NCI-H460 (cell line): ENCODE data around the gene ZNF8. TPM values are rescaled to one million over a fixed set of nuclear protein-coding genes. Genes with fewer than 3 reads are reported as not detected.
"Not testable (repeated sequence)": the region's sequence is repeated elsewhere in the genome, so short reads cannot be mapped to it uniquely, and the experiment has no call there.

ENCODE experiments used
- DNase-seq: peaks from one replicate; pipeline ENCODE4 v3.0.0-alpha.2; 2016; ENCODE audit warnings: low read depth; ENCODE audit errors: extremely low read depth
- polyA plus RNA-seq: library from polyadenylated mRNA; depleted of rRNA; stranded (reverse); fragments of >200 nt; gene quantifications from 2 replicates; pipeline ENCODE4 v1.2.3, GENCODE V29; 2014; cell fraction: nucleus; rRNA removed
- total RNA-seq: library from RNA; depleted of rRNA; stranded (reverse); fragments of >200 nt; shearing (Covaris generic); gene quantifications from 2 replicates; pipeline ENCODE4 v1.2.3, GENCODE V29; 2014; rRNA removed

Gene ZNF8
- 5.3 and 6.7 TPM in 2 replicates for total RNA-seq
- polyA plus RNA-seq: 5.3 and 7.6 TPM in 2 replicates

DNA sequence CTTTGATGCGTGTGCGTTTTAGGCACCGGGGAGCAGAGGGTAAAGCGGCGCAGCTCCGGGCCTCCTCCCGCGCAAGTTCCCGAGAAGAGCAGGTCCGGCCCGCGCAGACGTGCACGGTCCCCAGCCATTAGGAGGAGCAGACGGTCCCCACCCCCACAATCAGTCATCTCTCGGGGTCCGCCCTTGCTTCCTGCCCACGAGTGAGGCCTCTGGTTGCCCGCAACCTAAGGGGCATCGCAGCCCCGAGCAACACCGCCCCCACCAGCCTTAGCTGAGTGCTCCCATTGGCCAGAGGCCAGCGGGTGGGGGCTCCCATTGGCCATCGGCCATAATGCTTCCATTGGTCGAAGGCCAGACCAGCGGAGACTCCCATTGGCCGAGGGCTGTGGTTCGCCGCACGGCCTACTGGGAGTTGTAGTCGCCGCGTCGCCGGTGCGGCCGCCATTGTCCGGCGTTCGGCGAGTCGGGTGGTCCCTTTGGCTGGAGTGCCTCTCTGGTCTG is at the start of gene ZNF8:
TSS of gene ZNF8 (plus strand) at position 415 of the 501 bp plus-strand sequence. CDS start 127 bp downstream, outside the sequence.
- DNase-seq: peak; percentile 95

DNA sequence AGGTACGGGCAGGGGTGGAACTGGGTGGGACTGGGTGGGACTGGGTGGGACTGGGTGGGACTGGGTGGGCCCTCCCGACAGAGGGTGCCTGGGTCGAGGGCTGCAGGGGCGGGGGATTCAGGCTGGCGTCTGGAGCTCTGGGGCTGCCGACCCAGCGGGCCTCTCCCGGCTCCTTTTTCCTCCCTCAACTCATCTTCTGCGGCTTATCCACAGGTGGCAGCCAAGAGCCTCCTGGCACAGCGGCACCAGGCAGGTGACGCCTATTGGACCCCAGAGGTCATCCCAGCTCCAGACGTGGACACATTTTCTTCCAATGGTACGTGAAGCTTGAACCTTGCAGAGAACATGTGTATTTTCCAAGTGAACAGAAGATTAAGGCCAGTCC is 49.5 kb upstream of the ZNF8 start:
- DNase-seq: no peak

DNA sequence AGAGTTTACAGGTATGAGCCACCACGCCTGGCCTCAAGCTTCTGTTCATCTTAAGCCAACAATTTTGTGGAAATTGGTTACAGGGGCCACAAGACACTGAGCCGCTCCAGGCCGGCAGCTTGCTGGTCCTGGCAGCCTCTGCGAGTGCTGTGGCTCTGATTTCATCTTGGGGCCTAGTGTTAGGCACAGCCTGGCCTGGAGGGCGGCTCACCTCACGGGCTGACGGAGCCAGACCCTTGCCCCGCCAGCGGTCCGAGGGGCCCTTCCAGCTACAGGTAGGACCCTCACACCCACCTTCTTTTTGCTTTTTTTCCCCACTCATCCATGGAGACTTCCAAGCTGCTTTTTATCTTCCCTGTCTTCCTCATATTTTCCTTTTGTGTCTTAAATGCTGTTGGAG is 41.4 kb upstream of the ZNF8 start:
- no peak for DNase-seq

DNA sequence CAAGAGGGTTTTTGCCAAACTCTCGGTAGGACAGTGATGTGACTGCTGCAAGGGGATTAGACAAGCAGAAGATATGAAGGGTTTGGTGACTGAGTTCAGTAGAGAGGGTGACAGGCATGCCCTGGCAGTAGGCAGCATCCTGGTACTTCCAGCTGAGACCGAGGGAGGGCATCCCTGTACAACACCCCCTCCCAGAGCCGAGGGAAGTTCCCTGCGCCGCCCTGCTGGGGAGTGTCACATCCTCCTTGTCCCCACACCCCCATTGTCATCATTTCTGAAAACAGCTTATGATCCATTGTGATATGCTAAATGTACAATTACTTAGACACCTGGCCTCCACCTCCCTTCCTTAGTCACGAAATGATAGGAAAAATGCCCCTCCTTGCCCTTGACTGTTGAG is 35.4 kb upstream of the ZNF8 start:
- DNase-seq: no peak

DNA sequence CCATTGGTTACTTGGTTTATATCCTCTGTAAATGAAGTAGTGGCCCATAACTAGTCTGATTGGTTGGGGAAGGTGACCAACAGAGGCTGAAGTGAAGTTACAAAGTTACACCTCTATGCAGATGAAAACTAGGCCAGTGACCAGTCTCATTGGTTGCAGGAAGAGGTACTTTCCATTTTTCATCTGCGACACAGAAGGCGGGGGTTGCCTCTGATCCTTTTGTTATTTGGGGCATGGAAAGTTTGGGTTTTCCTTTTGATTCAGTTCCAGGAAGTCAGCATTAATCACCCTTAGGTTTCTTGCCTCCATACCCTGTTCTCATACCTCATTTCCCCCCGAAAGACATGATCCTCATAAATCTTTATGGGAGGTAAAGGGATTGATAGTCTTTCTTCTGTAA is 29.9 kb upstream of the ZNF8 start:
- no peak for DNase-seq

DNA sequence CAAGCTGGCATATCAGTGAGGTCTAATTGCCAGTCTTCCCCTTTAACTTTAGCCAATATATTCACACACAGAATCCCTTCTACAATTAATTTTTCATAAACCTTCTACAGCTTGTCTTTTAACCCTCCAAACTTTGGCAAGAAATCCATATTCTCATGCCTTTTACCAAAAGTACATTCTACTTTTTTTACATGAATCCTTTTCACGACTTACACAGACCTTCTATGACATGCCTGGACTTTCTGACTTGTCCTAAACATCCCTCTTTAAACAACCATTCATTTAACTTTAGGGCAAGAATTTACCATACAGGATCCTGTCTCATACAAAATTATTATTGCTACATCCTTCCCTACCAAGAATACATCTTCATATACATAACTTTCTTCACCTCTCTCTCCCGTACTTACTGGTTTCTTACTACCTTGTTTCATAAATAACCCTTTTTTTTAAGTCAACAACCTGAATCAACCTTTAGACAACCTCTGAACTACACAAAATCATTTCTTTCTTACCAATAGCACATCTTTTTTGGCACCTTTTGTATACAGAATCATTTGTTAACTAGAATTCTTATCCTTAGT is 26.6 kb upstream of the ZNF8 start:
- no peak for DNase-seq

DNA sequence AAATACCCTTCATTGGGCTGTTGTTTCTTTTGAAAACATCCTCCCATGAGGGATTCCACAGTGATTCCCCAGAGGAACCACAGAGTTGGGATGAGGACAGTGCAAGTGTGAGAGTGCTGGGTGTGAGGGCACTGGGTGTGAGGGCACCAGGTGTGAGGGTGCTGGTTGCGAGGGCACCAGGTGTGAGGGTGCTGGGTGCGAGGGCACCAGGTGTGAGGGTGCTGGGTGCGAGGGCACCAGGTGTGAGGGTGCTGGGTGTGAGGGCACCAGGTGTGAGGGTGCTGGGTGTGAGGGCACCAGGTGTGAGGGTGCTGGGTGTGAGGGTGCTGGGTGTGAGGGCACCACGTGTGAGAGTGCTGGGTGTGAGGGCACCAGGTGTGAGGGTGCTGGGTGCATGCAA is 20.5 kb upstream of the ZNF8 start:
- DNase-seq: not testable (repeated sequence)

DNA sequence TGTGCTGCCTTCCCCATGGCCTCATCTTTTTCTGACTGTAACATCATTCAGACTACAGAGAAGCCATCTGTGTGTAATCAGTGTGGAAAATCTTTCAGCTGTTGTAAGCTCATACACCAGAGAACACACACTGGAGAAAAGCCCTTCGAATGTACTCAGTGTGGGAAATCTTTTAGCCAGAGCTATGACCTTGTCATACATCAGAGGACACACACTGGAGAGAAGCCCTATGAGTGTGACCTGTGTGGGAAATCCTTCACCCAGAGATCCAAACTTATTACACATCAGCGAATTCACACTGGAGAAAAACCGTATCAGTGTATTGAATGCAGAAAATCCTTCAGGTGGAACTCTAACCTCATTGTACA is 17.2 kb upstream of the ZNF8 start:
- DNase-seq: peak; percentile 1

DNA sequence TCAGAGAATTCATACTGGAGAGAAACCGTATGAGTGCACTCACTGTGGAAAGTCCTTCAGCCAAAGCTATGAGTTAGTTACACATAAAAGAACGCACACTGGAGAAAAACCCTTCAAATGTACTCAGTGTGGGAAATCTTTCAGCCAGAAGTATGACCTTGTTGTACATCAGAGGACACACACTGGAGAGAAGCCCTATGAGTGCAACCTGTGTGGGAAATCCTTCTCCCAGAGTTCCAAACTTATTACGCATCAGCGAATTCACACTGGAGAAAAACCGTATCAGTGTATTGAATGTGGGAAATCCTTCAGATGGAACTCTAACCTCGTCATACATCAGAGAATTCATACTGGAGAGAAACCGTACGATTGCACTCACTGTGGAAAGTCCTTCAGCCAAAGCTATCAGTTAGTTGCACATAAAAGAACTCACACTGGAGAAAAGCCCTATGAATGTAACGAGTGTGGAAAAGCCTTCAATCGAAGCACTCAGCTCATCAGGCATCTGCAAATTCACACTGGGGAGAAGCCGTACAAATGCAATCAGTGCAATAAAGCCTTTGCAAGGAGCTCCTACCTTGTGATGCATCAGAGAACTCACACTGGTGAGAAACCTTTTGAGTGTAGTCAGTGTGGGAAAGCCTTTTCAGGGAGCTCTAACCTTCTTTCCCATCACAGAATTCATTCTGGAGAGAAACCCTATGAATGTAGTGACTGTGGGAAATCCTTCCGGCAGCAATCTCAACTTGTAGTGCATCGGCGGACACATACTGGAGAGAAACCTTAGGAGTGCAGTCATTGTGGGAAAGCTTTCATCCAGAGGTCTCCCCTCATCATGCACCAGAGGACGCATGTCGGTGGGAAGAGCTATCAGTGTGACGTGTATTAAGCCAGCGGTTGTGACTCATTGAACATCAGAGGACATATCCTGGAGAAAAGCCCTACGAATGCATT is 16.5 kb upstream of the ZNF8 start:
- peak; percentile 1 for DNase-seq

DNA sequence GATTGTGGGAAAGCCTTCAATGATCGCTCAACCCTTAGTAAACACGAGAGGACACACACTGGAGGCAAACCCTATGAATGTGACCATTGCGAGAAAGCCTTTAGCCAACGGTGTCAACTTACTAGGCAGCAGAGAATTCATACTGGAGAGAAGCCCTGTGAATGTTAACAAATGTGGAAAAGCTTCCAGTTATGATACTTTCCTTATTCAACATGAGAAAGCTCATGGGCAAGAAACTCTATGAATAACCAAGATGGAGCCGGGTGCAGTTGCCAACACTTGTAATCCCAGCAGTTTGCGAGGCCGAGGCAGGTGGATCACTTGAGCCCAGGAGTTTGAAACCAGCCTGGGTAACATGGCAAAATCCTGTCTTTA is 15.8 kb upstream of the ZNF8 start:
- no peak for DNase-seq

DNA sequence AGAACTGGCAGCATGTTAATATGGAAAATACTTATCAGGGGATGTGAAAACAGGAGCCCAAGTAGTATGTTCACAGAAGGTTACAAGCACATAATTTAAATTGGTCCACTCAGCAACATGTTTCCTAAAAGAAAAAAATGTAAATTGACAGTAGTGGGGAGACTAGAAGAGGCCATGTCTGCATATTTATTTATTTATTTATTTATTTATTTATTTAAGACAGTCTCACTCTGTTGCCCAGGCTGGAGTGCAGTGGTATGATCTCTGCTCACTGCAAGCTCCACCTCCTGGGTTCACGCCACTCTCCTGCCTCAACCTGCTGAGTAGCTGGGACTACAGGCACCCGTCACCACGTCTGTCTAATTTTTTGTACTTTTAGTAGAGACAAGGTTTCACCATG is 13.7 kb upstream of the ZNF8 start:
- DNase-seq: no peak

DNA sequence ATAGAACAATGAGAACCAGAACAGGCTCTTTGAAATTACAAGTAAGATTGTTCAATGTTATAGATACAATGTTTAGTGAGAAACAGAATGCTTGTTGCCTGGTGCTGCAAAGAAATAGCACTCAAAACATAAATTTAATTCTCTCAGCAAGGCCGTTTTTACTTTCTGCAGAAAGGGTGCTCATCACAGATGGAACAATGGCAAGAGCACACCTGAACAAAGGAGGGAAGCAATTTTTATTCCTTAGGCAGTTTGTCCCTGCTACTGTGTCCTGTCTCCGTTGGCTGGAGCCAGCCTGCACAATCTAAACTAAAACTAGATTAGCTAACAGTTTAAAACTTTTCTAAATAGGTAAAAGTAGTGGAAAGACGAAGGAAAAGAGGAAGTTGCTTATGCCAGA is 10.4 kb upstream of the ZNF8 start:
- no peak for DNase-seq

DNA sequence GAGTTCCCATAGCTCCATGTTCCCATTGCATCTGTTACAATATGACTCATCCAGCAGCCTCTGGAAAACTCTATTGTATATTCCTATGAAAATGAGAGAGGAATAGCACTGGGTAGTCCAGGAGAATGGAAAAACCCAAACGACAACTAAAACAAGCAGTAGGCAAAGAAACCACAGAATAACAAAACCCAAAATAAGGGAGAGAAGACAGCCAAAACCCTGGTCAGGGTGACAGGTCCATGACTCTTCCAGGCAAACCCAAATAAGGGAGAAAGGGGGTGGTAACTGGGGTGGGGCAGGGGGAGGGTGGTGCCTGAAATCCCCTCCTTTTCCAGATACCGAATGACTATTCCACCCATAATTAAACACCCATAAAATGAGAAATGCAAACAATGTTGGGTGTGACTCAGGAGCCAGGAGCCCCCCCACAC is 4.0 kb upstream of the ZNF8 start:
- DNase-seq: no peak

DNA sequence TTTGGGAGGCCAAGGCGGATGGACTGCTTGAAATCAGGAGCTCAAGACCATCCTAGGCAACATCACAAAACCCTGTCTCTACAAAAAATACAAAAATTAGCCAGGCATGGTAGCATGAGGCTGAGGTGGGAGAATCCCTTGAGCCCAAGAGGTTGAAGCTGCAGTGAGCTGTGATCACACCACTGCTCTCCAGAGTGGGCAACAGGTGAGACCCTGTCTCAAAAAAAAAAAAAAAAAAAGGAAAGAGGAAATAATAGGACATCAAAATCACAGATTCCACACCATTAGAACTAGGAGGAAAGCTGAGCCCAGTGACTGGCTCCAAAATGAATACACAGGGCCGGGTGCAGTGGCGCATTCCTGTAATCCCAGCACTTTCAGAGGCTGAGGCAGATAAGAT is 3.2 kb upstream of the ZNF8 start:
- DNase-seq: no peak

DNA sequence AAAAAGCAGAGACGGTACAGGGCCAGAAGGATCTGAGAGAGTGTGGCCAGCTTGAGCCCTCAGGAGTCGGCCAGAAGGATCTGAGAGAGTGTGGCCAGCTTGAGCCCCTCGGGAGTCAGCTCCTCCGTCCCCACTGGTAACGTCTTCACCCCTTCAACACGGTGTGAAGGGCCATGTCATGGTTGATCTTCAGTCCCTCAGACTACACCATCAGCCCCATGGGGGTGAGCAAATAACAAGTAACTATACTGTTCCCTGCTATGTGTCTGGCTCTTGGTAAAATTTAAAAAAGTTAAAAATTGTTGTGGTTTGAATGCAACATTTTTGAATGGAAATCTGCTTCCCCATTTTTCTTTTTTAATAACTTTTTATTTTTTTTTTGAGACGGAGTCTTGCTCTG is 1.6 kb upstream of the ZNF8 start:
- no peak for DNase-seq

DNA sequence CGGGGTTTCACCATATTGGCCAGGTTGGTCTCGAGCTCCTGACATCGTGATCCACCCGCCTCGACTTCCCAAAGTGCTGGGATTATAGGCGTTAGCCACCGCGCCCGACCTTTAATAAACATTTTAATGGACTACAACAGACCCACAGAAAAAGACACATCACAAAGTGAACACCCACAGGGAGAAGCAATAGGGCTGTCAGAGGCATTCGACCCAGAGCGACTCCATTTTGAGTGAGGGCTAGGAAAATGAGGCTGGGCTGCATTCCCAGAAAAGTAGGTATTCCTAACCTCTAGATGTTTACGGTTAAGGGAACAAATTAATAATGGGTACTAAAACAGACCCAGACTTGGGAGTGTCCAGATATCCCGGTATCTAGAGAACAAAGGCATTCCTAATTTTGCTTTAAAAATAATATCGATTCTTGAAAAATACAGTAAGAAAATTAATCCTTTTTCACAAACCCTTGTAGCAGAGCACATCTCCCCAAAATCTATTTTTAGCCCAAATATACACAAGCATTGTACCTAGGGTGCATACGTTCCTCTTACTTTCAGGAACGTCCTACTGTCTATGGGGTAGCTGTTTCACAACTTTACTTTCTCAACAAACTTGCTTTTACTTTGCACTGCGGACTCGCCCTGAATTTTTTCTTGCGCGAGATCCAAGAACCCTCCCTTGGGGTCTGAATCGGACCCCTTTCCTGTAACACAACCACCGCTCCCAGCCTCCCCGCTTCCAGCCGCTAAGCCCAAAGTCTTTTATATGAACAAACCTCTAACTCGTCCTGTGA is 811 bp upstream of the ZNF8 start:
- DNase-seq: no peak

DNA sequence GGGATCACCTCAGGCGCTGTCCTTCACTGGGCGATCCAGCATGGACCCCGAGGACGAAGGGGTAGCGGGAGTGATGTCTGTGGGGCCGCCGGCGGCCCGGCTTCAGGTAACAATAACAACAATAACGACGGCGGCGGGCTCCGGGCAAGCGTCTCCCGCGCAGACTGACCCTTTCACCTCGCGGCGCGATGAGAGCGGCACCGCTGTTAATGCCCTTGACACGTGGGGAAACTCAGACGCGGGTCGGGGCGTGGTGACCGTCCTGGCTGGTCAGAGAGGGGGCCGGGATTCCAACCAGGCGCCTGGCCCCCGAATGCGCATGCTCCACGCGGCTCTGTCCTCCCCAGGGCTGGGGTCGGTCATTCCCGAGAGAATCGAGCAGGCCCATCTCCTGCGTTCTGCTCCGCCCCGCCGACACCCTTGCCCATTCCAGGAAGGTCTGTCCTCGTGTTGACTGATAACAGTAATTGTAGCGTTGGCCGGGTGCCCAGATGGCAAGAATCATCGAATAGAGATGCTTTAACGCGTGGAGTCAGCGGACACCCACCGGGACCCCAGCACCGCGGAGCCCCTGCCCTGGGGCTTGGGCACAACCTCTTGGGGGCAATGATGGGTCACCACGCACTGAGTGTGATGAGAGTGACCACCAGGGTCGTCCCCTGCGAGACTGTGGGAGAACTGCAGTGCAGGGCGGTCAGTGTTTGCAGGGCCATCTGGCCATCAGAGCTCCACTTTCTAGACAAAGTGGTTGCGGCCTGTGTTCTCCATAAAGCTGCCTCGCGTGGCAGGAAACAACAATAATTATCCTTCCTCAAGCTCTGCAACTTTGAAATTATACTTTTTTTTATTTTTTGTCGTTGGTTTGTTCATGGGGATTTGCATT is 528 bp downstream of the ZNF8 start:
- peak; percentile 14 for DNase-seq

DNA sequence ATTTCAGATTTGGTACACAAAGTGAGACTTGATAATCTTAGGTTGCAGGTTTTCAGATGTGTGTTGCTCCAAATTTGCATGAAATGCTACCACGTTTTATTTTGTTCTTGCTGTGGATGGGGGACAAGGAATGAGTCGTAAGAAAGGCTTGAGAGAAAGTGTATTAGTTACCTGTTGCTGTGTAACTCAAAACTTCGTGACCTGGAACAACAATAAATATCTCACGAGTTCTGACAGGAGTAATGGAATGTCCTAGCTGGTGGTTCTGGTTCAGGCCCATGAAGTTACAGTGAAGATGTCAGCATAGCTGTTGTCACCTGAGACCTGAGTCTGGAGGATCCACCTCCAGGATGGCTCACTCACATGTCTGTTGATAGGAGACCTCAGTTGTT is 1.2 kb downstream of the ZNF8 start:
- no peak for DNase-seq

DNA sequence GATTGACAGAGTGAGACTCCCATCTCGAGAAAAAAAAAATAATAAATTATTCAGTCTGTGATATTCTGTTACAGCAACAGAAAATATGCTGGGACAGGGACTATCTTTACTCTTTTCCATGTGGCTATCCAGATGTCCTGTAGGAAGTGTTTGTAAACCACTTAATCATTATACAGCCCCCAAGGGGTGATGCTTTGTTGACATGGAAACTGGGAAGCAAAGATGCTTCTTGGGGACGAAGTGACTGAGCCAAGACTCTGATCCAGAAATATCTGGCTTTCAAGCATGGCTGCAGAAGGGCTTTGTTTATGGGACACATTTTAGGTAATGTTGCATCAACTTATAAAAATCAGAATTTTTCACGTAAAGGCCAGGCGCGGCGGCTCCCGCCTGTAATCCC is 5.4 kb downstream of the ZNF8 start:
- DNase-seq: no peak

DNA sequence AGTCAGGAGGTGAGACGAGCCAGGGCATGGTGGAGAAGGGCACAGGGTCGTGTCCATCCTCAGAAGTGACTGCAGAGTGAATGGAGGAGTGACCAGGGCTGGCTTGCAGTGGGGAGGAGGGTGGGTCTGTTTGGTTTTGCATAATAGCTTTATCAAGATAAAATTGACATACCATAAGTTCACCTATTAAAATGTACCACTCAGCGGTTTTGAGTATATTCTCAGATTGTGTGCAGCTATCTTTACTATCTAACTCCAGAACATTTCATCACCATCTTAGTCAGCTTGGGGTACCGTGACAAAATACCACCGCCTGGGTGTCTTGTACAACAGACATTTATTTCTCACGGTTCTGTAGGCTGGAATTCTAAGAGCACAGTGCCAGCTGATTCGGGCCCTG is 13.2 kb downstream of the ZNF8 start:
- no peak for DNase-seq
